ENCODE data around the gene PTPRN2.

- TF ChIP-seq CTCF (IDR thresholded peaks at IDR 0.05) (no peak), POLR2A (IDR thresholded peaks at IDR 0.05) (no peak)
Measured at GRCh38 chr7:157928171-157928794, 659.3 kb downstream of the PTPRN2 start.
